GM04504 (cell line): Measurements from ENCODE around the gene RRP1.
A peak's percentile ranks its signal among the peaks of the same experiment; 100 is the strongest.

Experiments used
- DNase-seq: peaks from one replicate; pipeline ENCODE4 v3.0.0-alpha.2; 2012; ENCODE audit warnings: low read depth

Gene RRP1

GRCh38 chr21:43801006-43801783 lies 11.8 kb downstream of the RRP1 start:
- no peak for DNase-seq

- no peak for DNase-seq
Measured at GRCh38 chr21:43802713-43803313, 13.4 kb downstream of the RRP1 start.

- no peak for DNase-seq
Measured at GRCh38 chr21:43803558-43804300, 14.4 kb downstream of the RRP1 start.

GRCh38 chr21:43805275-43805800 lies 16.0 kb downstream of the RRP1 start:
- DNase-seq, result no peak

GRCh38 chr21:43806017-43806710 lies 16.8 kb downstream of the RRP1 start:
- DNase-seq, result no peak

GRCh38 chr21:43808367-43808766 lies 19.0 kb downstream of the RRP1 start:
- DNase-seq, result no peak

- DNase-seq, result no peak
Measured at GRCh38 chr21:43808832-43809251, 19.5 kb downstream of the RRP1 start.

- no peak for DNase-seq
Measured at GRCh38 chr21:43809346-43809799, 20.0 kb downstream of the RRP1 start.

- DNase-seq, result no peak
Measured at GRCh38 chr21:43809853-43810504, 20.6 kb downstream of the RRP1 start.

- peak; percentile 30 for DNase-seq
Measured at GRCh38 chr21:43810505-43811261, 21.3 kb downstream of the RRP1 start.

- no peak for DNase-seq
Measured at GRCh38 chr21:43811262-43812105, 22.1 kb downstream of the RRP1 start.

- DNase-seq, result no peak
Measured at GRCh38 chr21:43812139-43812821, 22.9 kb downstream of the RRP1 start.

GRCh38 chr21:43812957-43813655 lies 23.7 kb downstream of the RRP1 start:
- DNase-seq, result no peak

- no peak for DNase-seq
Measured at GRCh38 chr21:43813656-43813980, 24.2 kb downstream of the RRP1 start.

GRCh38 chr21:43814215-43815106 lies 25.1 kb downstream of the RRP1 start:
- DNase-seq, result no peak

- DNase-seq, result no peak
Measured at GRCh38 chr21:43815107-43815613, 25.8 kb downstream of the RRP1 start.

GRCh38 chr21:43815991-43816390 lies 26.6 kb downstream of the RRP1 start:
- DNase-seq, result no peak
